CD1c-positive myeloid dendritic cell (primary cell): ENCODE data around the gene SORBS1.

Experiments
- DNase-seq: peaks from one replicate; pipeline ENCODE4 v3.0.0-alpha.2; 2016; ENCODE audit errors: extremely low spot score

Gene SORBS1

DNA sequence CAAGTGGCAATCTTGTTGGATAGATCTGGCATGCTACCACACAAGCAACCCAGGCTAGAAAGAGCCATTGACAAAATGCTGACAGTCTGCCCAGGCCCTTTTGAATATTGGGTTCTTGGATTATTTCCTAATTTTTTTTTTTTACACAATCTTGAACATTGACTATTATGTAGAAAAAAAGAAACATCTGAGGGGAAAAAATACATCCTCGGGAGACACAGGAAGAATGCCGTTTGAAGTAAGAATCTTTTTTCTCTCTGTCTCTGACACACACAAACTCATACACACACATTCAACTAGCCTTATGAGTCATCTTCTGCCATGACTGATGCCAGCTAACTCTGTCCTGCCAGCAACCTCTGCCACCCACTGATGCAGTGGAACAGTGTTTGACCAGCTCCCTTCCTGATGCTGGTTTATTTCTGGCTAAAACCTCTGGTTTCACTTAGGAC, 47.2 kb downstream of the SORBS1 start:
- DNase-seq, result no peak

DNA sequence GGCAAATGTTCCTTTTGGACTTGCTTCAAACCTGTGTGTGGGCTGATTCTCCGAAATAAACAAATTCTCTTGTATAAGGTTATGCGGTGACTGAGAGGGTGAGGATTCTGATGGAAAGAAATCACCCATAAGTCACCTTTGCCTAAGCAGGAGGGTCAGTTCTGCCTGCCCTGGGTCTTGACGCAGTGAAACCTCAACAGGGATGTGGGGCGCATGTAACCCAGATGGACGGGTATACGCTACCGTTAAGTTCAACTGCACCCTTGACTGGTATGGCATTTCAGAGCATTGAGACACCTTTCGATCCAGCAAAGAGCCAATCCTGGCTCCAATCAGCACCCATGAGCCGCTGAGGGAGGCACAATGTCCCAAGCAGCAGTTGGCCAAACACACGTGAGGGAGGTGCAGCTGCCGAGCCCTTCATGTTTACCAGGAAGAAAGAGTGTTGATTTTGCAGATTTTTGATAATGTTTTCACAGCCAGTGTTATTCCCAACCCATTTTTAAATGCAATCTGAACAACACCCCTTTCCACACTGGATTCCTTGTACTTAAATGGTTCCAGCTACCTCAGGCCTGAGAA, 48.1 kb downstream of the SORBS1 start:
- no peak for DNase-seq

DNA sequence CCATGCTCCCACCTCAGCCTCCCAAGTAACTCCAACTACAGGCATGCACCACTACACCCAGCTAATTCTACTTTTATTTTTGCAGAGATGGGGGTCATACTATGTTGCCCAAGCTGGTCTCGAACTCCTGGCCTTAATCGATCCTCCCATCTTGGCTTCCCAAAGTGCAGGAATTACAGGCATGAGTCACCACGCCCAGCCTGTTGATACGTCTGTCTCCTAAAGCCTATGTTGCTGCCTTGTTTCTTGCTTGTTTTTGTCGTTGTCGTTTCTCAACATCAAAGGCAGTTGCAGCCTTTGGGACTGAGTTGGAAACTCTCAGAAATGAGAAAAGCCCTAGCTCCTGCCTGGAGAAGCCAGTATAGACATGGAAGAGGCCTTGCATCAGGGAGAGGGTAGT, 49.9 kb downstream of the SORBS1 start:
- no peak for DNase-seq

DNA sequence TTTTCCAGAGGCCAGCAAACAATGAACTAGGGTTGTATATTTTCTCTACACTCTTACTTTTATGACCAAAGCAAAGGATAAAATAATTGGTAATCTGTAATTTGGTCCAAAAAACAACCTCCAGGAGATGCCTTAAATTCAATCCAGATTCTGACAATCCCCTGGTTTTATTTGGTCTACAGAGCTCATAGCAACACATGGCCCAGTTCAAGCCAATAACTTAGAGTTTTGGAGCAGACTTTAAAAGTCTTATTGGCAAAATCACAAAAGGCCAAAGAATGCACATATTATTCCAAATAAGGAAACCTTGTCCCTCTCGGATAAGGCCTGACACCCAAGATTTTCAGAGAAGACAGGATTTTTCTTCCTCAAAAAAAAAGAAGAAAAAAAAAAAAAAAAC, 51.9 kb downstream of the SORBS1 start:
- no peak for DNase-seq

DNA sequence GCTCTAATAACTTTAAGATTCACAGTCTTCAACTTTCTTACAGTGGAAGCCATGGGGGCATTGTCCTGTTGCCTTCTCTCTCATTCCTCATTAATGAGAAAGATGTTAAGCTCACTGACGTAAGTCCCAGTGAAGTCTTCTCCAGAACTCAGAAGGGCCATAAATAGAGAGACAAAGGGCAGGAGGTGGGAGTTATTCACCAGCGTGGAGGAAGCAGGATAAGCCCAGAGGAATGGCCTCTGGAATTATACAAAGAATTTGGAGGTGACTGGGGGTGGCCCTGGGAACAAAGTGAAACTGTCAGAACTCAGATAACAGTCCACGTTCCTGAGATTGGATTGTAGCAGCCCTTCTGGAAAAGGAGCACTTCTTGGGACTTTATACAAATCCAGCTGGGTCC, 52.4 kb downstream of the SORBS1 start:
- DNase-seq, result no peak

GRCh38 chr10:95506056-95506737, 55.0 kb downstream of the SORBS1 start:
- no peak for DNase-seq

GRCh38 chr10:95505641-95506040, 55.5 kb downstream of the SORBS1 start:
- DNase-seq, result no peak

DNA sequence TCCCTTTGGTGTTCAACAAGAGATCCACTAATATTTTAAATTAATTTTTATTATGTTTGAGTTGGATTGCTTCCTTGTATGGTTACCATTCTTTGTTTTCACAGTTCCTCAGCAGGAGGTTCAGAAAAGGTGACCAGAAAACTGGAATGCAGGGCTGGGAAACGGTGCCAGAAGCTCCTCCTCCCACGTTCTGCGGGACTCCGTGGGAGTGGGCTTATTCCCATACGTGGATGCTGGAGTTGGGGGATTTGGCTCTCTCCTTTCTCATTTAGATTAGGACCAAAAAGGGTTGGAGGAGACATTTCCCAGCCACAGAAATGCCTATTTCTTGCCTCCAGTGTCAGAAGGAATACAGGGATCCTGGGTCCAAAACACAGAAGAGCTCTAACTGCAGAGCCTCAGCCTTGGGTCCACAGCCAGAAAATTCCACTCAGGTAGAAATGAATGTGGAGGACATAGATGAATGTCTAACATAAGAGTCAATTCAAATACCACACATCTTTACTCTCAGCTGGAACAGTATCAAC, 56.0 kb downstream of the SORBS1 start:
- no peak for DNase-seq

DNA sequence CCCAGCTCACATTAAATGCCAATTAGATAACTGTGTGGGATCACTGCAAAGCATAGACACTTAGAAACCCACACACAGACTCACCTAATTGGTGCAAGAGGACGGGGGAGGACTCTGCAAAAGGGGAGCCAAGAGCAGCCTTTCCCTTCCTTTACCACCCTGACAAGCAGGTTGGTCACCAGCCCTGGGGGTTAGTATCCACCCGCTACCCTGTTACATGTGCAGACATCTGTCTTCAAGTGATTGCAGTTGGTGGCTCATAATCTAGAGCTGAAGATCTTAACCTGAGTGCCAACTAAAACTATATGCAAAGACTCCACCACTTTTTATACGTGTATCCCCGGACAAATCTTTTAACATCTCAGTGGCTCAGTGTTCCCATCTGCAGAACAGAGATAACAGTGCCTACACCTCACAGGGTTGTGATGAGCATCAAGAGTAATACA, 56.9 kb downstream of the SORBS1 start:
- DNase-seq, result no peak

DNA sequence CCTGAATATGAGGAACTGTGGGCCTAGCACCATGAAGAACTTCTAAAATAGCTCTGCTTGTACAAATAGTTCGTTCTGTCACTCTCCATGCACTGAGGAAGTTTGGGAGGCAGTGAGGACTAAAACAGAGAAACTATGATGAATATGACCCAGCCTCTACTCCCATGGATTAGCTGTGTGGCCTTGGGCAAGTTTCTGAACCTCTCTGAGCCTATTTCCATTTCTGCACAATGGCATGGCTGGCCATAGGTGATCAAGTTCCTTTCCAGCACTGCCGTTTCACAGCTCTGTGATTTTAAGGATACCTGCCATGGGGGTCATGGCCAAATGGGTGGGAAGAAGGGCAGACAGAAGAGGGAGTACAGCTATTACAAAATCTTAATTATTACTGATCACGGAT, 57.6 kb downstream of the SORBS1 start:
- DNase-seq, result no peak

GRCh38 chr10:95503001-95503400, 58.2 kb downstream of the SORBS1 start:
- DNase-seq, result no peak

DNA sequence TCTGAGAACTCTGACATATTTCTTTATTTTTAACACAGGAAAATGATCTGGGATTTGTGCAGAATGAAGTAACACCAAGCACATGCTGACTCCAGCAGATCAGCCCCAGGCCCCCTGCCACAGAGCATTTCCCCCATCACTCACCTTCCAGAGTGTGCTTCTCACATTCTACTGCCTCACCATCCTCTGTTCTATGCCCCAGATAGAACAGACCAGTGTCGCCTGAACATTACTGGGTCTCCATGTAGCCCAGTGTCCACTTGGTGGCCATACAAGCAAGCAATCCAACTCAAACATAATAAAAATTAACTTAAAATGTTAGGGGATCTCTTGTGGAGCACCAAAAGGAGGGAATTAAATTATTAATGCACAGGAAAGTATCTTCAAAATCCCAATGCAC, 58.8 kb downstream of the SORBS1 start:
- no peak for DNase-seq

- no peak for DNase-seq
These were observed 59.7 kb downstream of the SORBS1 start for GRCh38 chr10:95501203-95502094.

GRCh38 chr10:95500649-95501048, 60.5 kb downstream of the SORBS1 start:
- no peak for DNase-seq

- no peak for DNase-seq
These were observed 61.1 kb downstream of the SORBS1 start for GRCh38 chr10:95500097-95500496.

DNA sequence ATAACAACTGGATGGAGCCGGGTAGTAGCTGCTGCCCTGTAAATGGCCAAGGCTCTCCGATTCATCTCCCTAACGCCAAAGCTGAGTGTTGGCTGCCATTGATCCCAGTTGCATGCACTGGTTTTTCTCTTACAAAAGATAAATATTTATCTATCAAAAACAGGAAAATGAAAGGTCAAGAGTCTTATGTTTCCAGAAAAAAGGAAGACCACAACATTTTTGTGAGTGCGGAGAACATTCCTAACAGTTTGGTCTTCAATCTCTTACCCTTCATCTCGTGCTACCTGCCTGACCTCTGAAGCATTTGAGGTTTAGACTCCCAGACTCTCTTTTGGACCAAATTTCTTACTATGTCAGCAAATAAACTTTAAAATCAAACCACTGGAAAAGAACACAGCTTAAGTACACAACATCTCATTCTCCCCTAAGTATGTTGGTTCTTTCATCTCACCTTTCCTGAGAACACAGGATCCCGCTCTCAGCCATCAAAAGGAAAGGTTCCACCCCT, 61.6 kb downstream of the SORBS1 start:
- DNase-seq, result no peak

- no peak for DNase-seq
These were observed 64.2 kb downstream of the SORBS1 start for GRCh38 chr10:95496951-95497350.

- DNase-seq, result no peak
These were observed 64.8 kb downstream of the SORBS1 start for GRCh38 chr10:95496246-95496911.

GRCh38 chr10:95493862-95494261, 67.3 kb downstream of the SORBS1 start:
- no peak for DNase-seq

GRCh38 chr10:95487994-95488393, 73.2 kb downstream of the SORBS1 start:
- DNase-seq, result no peak

DNA sequence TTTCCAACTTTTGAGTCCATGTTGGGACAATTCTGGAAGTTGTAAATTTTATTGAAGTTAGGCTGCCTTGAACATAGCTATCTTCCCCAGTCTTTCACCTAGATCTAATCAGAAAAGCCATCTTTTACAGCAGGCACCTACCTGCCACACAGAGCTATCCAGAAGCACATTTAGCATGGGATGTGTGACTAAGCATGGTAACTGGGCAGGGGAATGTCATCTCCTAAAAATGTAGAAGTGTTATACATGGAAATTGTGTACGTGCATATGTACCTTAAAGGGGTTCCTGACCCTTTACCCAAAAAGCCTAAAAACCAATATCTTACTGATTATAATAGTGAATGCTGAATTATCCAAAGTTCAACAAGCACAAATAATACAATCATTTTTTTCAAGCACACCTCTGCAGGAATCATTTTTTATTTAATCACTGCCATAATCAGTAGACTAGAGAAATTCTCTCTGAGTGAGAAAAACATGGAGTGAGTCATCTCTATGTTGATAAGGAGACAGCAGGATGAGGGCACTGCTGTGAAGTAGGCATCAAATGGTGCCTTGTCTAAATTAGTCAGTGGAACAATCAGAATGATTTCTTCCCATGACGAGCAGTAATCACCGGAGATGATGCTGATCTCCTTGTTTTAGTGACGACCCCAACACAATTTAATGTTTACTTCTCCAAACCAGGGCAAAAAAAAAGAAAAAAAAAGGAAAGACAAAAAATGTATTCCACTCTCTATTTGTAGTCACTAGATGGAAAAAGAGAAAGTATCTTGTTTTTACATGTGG, 75.9 kb downstream of the SORBS1 start:
- no peak for DNase-seq
